Ascending aorta (tissue), 2 donors: ENCODE data around the gene CHST4. TPM values are rescaled to one million over a fixed set of nuclear protein-coding genes. Genes with fewer than 3 reads are reported as not detected.

Experiments
- DNase-seq, 2 donors: peaks; one replicate each; pipeline ENCODE4 v3.0.0-alpha.2; 2019; ENCODE audit warnings: low spot score in 2 of 2
- H3K27ac ChIP-seq, 2 donors: fragments of 200-600 bp; sonication (generic); one replicate each; pipeline ENCODE4 v1.5.1; 2016 to 2017; ENCODE audit warnings: mild to moderate bottlenecking in 1 of 2
- H3K27me3 ChIP-seq: fragments of 200-600 bp; sonication (generic); one replicate; pipeline ENCODE4 v1.5.1; 2017
- H3K36me3 ChIP-seq, 2 donors: fragments of 200-600 bp; sonication (generic); one replicate each; pipeline ENCODE4 v1.5.1; 2016
- H3K4me1 ChIP-seq, 2 donors: fragments of 200-600 bp; sonication (generic); one replicate each; pipeline ENCODE4 v1.5.1; 2016 to 2017; ENCODE audit warnings: mild to moderate bottlenecking in 1 of 2
- H3K4me3 ChIP-seq, 2 donors: fragments of 200-600 bp; sonication (generic); one replicate each; pipeline ENCODE4 v1.5.1; 2016 to 2017; ENCODE audit warnings: mild to moderate bottlenecking in 1 of 2
- H3K9me3 ChIP-seq, 2 donors: fragments of 200-600 bp; sonication (generic); one replicate each; pipeline ENCODE4 v1.5.1; 2016
- intact Hi-C: fragments of 100-400 bp; cut with DNase I; formaldehyde crosslinking; loops from one replicate; pipeline ENCODE4 v1.15.1; 2023
- total RNA-seq: library from RNA; depleted of rRNA; stranded (reverse); fragments of >200 nt; gene quantifications from one replicate; pipeline ENCODE4 v1.1.0, GENCODE V29; 2016
- TF ChIP-seq, protein P1 (sequence below), 3 experiments: fragments of 200-600 bp in 2 of 3; fragments of 450-650 bp in 1 of 3; sonication (generic) in 2 of 3; IDR thresholded peaks; one replicate each; pipeline ENCODE4 v1.5.1; 2016 to 2019; ENCODE audit warnings: antibody characterized with exemption in 3 of 3, mild to moderate bottlenecking in 1 of 3, moderate library complexity in 1 of 3

Gene CHST4
- total RNA-seq, 1 donor from 2014 or later = not detected

DNA sequence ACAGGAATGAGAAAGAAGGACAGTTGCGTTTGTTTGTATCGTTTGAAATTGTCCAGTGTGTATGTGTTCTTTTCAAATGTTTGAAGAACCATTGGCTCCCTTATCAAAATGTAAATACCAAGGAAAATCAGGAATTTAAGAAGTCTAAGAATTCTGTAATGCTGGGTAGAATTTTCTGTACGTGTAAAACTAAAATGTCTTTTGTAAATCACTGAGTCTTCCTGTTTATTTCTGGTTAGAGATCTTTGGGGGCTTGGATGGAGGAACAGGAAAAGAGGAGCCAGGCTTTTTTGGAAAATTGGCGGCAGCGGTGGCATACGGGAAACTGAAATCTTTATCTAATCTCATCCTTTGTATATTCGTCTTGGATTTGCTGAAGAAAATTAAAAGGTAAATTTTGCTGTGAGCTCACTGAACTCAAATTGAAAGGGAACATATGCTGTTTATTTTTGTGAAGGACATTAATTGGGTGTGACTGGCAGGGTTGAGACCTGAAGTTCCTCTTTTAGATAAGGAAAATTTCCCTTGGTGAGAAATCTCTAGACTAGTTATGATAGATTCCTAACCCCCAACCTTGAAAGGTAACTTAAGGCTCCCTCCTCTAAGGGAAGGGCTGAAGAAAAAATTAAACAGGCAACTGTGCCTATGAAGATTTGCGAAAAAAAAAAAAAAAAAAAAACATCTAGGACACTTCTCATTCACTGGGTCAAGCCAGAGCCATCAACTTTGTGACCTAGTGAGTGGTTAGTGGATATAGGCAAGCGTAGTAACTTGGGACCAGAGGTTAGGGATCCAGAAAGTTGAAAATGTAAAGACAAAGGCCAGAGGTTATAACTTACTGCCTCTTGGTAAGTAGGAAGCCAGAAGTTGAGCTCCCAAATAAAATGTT is 39.8 kb downstream of the CHST4 start:
- no peak for DNase-seq
- H3K27ac ChIP-seq = no peak overlapping the region
- H3K9me3 ChIP-seq = no peaks in the 10 kb centered on the region
- no peaks in the 10 kb centered on the region for H3K36me3 ChIP-seq
- TF ChIP-seq, protein P1, sequence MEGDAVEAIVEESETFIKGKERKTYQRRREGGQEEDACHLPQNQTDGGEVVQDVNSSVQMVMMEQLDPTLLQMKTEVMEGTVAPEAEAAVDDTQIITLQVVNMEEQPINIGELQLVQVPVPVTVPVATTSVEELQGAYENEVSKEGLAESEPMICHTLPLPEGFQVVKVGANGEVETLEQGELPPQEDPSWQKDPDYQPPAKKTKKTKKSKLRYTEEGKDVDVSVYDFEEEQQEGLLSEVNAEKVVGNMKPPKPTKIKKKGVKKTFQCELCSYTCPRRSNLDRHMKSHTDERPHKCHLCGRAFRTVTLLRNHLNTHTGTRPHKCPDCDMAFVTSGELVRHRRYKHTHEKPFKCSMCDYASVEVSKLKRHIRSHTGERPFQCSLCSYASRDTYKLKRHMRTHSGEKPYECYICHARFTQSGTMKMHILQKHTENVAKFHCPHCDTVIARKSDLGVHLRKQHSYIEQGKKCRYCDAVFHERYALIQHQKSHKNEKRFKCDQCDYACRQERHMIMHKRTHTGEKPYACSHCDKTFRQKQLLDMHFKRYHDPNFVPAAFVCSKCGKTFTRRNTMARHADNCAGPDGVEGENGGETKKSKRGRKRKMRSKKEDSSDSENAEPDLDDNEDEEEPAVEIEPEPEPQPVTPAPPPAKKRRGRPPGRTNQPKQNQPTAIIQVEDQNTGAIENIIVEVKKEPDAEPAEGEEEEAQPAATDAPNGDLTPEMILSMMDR (IDR thresholded peaks at IDR 0.05) = no peak
- no peaks in the 10 kb centered on the region for H3K27me3 ChIP-seq
- intact Hi-C loops = loop anchor here (5.0 to 10.0 kb wide), 2 partner anchors 526 to 881 kb away; partner anchors contain the start of genes DHX38, MTSS2 and TXNL4B
- H3K4me3 ChIP-seq = no peak overlapping the region
- H3K4me1 ChIP-seq = peaks cover 0 to 4% of the 10 kb centered on the region in 2 donors

DNA sequence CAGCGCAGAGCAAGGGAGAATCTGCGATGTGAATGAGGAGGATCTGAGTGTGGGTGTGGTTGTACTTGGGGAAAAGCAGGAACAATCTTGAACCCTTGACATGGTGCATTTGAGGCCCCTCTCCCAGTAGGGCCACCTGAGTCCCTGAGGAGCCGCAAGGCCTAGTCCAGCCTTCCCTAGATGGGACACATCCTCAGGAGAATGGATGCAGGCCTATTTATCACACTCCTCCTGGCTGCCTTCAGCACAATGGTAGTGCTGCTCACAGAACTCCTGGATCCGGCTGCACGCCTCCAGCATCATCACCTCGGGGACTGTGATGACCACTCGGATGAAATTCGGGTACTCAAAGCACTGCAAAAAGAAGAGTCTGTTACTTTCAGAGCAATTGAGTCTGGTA is 41.7 kb downstream of the CHST4 start:
- Histone ChIP-seq H3K27me3 (no peaks in the 10 kb centered on the region), H3K27ac (no peak overlapping the region), H3K9me3 (no peaks in the 10 kb centered on the region), H3K36me3 (no peaks in the 10 kb centered on the region), H3K4me3 (no peak overlapping the region), H3K4me1 (peaks cover 0 to 4% of the 10 kb centered on the region in 2 donors)
- no peak for DNase-seq
- TF ChIP-seq, protein P1 (IDR thresholded peaks at IDR 0.05) = no peak
- intact Hi-C loops = loop anchor here (5.0 to 10.0 kb wide), 2 partner anchors 524 to 883 kb away; partner anchors contain the start of genes DHX38, MTSS2 and TXNL4B

DNA sequence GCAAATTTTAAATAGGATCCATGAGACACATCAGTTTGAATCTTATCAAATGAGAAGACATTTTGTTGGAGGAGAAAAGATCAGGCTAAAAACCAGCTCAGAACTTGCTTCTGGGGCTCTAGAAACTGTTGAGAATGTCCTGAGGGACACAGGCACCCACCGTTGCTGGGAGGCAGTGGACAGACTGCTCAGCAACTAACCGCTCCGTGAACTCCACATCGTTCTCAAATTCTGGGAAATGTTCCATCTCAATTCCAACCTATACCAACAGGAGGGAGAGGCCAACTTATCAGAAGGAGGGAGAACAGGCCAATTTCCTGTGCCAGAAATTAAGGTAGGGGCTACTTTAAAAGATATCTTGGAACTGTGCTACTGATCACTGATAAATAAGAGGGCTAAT is 42.3 kb downstream of the CHST4 start:
- Histone ChIP-seq H3K9me3 (no peaks in the 10 kb centered on the region), H3K4me3 (no peak overlapping the region), H3K4me1 (peaks cover 0 to 4% of the 10 kb centered on the region in 2 donors), H3K27ac (no peak overlapping the region), H3K27me3 (no peaks in the 10 kb centered on the region), H3K36me3 (no peaks in the 10 kb centered on the region)
- TF ChIP-seq, protein P1 (IDR thresholded peaks at IDR 0.05) = no peak
- intact Hi-C loops = loop anchor here (5.0 to 10.0 kb wide), 2 partner anchors 524 to 884 kb away; partner anchors contain the start of genes DHX38, MTSS2 and TXNL4B
- no peak for DNase-seq

DNA sequence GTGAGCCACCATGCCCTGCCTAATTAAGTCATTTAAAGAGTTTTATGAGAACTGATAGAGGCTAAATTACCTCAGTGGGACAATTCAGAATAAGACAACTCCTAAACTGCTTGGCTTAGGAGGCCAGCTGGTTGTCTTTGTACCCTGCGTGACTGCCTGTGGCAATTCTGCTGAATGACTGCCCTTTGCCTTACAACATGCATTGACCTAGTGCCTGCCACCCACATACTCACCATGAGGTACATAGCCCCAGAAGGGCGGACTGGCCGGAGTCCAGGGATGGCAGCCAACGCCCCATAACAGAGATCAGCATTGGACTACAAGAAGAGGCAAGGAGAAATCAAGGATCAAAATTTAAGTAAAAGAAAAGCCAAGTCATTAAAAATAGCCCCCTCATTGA is 43.4 kb downstream of the CHST4 start:
- no peak for DNase-seq
- Histone ChIP-seq H3K27ac (no peak overlapping the region), H3K4me3 (no peak overlapping the region), H3K4me1 (no peaks in the 10 kb centered on the region), H3K9me3 (no peaks in the 10 kb centered on the region), H3K27me3 (no peaks in the 10 kb centered on the region), H3K36me3 (no peaks in the 10 kb centered on the region)
- intact Hi-C loops = loop anchor here (5.0 to 10.0 kb wide), 2 partner anchors 523 to 885 kb away; partner anchors contain the start of genes DHX38, MTSS2 and TXNL4B
- TF ChIP-seq, protein P1 (IDR thresholded peaks at IDR 0.05) = no peak

DNA sequence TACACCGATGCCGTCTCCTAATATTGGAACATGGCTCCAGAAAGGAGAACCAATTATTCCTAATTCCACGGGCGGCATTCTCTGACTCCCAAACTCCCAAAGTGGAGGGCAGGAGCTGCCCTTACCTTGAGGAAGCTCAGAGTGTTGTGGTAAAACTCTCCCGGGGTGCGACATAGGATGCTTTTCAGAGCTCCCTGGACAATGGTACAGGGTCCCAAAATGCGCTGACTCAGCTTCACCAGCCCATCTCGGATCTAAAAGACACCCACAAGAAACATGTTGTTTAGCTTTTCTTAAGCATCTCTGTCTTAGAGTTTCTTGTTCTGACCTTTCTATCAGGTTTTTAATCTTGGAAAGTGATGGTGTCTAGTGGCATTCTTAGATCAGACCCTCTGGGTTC is 43.9 kb downstream of the CHST4 start:
- H3K27me3 ChIP-seq = no peaks in the 10 kb centered on the region
- intact Hi-C loops = no loop called here
- no peaks in the 10 kb centered on the region for H3K36me3 ChIP-seq
- H3K27ac ChIP-seq = no peak overlapping the region
- H3K4me3 ChIP-seq = no peak overlapping the region
- TF ChIP-seq, protein P1 (IDR thresholded peaks at IDR 0.05) = no peak
- no peaks in the 10 kb centered on the region for H3K4me1 ChIP-seq
- H3K9me3 ChIP-seq = no peaks in the 10 kb centered on the region
- no peak for DNase-seq
